OCI-LY7 (cell line): ENCODE data around the gene GRAP2. TPM values are rescaled to one million over a fixed set of nuclear protein-coding genes. Genes with fewer than 3 reads are reported as not detected.

Experiments used
- BruUV-seq: library from RNA; stranded (reverse); fragments of 400-500 nt; replicated peaks from 2 replicates; lab custom pipeline; 2021; lab: Mats Ljungman, UMichigan
- CTCF ChIA-PET: fragments of 300-600 bp; sonication (Branson Sonifier 250); formaldehyde crosslinking; loops from one replicate; lab custom pipeline; 2022; ENCODE audit warnings: antibody characterized with exemption; ENCODE audit not compliant: unreplicated experiment; lab: Charles Lee
- POLR2A ChIA-PET: fragments of 300-600 bp; sonication (Branson Sonifier 250); formaldehyde crosslinking; loops from one replicate; lab custom pipeline; 2022; ENCODE audit warnings: antibody characterized with exemption; lab: Charles Lee
- DNase-seq: peaks from one replicate; pipeline ENCODE4 v3.0.0-alpha.2; 2015; ENCODE audit warnings: low spot score
- H2AFZ ChIP-seq: fragments of 200-600 bp; sonication (generic), shearing (Covaris generic); 2 replicates; pipeline ENCODE4 v1.6.1; 2014; ENCODE audit warnings: mild to moderate bottlenecking, antibody characterized with exemption, low read length, moderate library complexity
- H3K27ac ChIP-seq: fragments of 200-600 bp; sonication (generic); 2 replicates; pipeline ENCODE4 v1.5.1; 2014; ENCODE audit warnings: mixed run types, low read depth, mild to moderate bottlenecking, moderate library complexity, low read length, inconsistent platforms; ENCODE audit not compliant: poor library complexity, severe bottlenecking
- H3K36me3 ChIP-seq: fragments of 200-600 bp; sonication (generic); 2 replicates; pipeline ENCODE4 v1.6.1; 2014; ENCODE audit warnings: mild to moderate bottlenecking, antibody characterized with exemption, low read length, moderate library complexity, mixed read lengths; ENCODE audit not compliant: insufficient read depth
- H3K4me1 ChIP-seq: fragments of 200-600 bp; sonication (generic); 2 replicates; pipeline ENCODE4 v1.5.1; 2014; ENCODE audit warnings: mild to moderate bottlenecking, low read length; ENCODE audit not compliant: insufficient read depth, poor library complexity, severe bottlenecking
- H3K4me2 ChIP-seq: fragments of 200-600 bp; sonication (generic); 2 replicates; pipeline ENCODE4 v1.6.1; 2014; ENCODE audit warnings: mild to moderate bottlenecking, low read length
- H3K4me3 ChIP-seq: fragments of 200-600 bp; sonication (generic); 2 replicates; pipeline ENCODE4 v1.5.1; 2014; ENCODE audit warnings: mild to moderate bottlenecking, low read depth, low read length; ENCODE audit not compliant: poor library complexity, severe bottlenecking
- H3K79me2 ChIP-seq: fragments of 200-600 bp; sonication (generic); 2 replicates; pipeline ENCODE4 v1.6.1; 2016; ENCODE audit warnings: low read depth, mild to moderate bottlenecking, low read length, moderate library complexity, mixed read lengths; ENCODE audit not compliant: insufficient read depth
- H3K9me2 ChIP-seq: fragments of 200-600 bp; sonication (generic); 2 replicates; pipeline ENCODE4 v1.6.1; 2016; ENCODE audit warnings: mild to moderate bottlenecking, low read length, mixed read lengths; ENCODE audit not compliant: insufficient read depth
- H3K9me3 ChIP-seq: fragments of 200-600 bp; sonication (generic); 2 replicates; pipeline ENCODE4 v1.6.1; 2014; ENCODE audit warnings: mild to moderate bottlenecking, mixed run types, low read length, mixed read lengths
- H4K20me1 ChIP-seq: fragments of 200-600 bp; sonication (generic); 2 replicates; pipeline ENCODE4 v1.6.1; 2014; ENCODE audit warnings: mild to moderate bottlenecking, antibody characterized with exemption, low read length, moderate library complexity, mixed read lengths; ENCODE audit not compliant: insufficient read depth
- CTCF ChIP-seq: fragments of 200-600 bp; sonication (generic); conservative IDR thresholded peaks from 2 replicates; pipeline ENCODE4 v1.5.1; 2014; ENCODE audit warnings: mild to moderate bottlenecking, antibody characterized with exemption, low read length, moderate library complexity, mixed read lengths
- EZH2phosphoT487 ChIP-seq: fragments of 200-600 bp; sonication (generic); IDR thresholded peaks from 2 replicates; pipeline ENCODE4 v1.6.1; 2018; ENCODE audit warnings: low read depth, borderline replicate concordance, mild to moderate bottlenecking, mixed run types, antibody characterized with exemption, low read length, moderate library complexity, mixed read lengths
- intact Hi-C: fragments of 100-400 bp; cut with micrococcal nuclease; formaldehyde crosslinking; loops from one replicate; pipeline ENCODE4 v1.10.0; 2022; ENCODE audit not compliant: unreplicated experiment
- total RNA-seq, 2 experiments: library from RNA; depleted of rRNA in 1 of 2; stranded (reverse); fragments of >200 nt in 1 of 2; shearing (Covaris generic) in 1 of 2; gene quantifications; 2 replicates each; pipeline ENCODE4 v1.2.3, GENCODE V29; 2014 to 2022

GRAP2 gene
- total RNA-seq, 2 experiments from 2014 or later = not detected

- Histone ChIP-seq H3K36me3 (no peaks in the 10 kb centered on the region), H3K4me1 (peaks cover 55% of the 10 kb centered on the region), H2AFZ (peak overlapping the region; percentile 14; the same call in 1 of the 2 replicates), H3K27ac (peak overlapping the region; percentile 15), H3K79me2 (no peaks in the 10 kb centered on the region), H3K4me3 (peak overlapping the region; percentile 13), H3K9me3 (no peaks in the 10 kb centered on the region), H3K9me2 (no peaks in the 10 kb centered on the region), H4K20me1 (no peaks in the 10 kb centered on the region), H3K4me2 (peak overlapping the region; percentile 62)
- intact Hi-C loops = loop anchor here (10.0 kb wide), 1 partner anchor 412 kb away; the partner anchor contains the start of gene RPS19BP1
- peak; percentile 34 for DNase-seq
- ChIA-PET POLR2A (interaction anchor here (1.0 to 1.1 kb wide), 2 partner anchors 51 to 90 kb away, joined by 3 to 4 read pairs; no protein-coding TSS in a partner anchor), CTCF (no interaction called here)
- TF ChIP-seq CTCF (no peak), EZH2phosphoT487 (no peak)
- no TSS peak for BruUV-seq
Observed at GRCh38 chr22:39946503-39947219, 45.8 kb downstream of the GRAP2 start.

- Histone ChIP-seq H3K79me2 (no peaks in the 10 kb centered on the region), H3K4me3 (peak overlapping the region; percentile 23), H3K27ac (peak overlapping the region; percentile 15), H3K9me2 (no peaks in the 10 kb centered on the region), H4K20me1 (no peaks in the 10 kb centered on the region), H3K9me3 (no peaks in the 10 kb centered on the region), H3K36me3 (no peaks in the 10 kb centered on the region), H2AFZ (peak overlapping the region; percentile 14; the same call in 1 of the 2 replicates), H3K4me2 (peak overlapping the region; percentile 62), H3K4me1 (peaks cover 58% of the 10 kb centered on the region)
- no TSS peak for BruUV-seq
- DNase-seq = peak; percentile 82
- ChIA-PET POLR2A (interaction anchor here (1.0 to 1.1 kb wide), 2 partner anchors 52 to 89 kb away, joined by 3 to 4 read pairs; no protein-coding TSS in a partner anchor), CTCF (no interaction called here)
- TF ChIP-seq EZH2phosphoT487 (no peak), CTCF (no peak)
- intact Hi-C loops = loop anchor here (10.0 kb wide), 1 partner anchor 413 kb away; the partner anchor contains the start of gene RPS19BP1
Observed at GRCh38 chr22:39947220-39948216, 46.6 kb downstream of the GRAP2 start.
